Measurements from ENCODE around the gene CRY2. TPM values are rescaled to one million over a fixed set of nuclear protein-coding genes. Genes with fewer than 3 reads are reported as not detected.

CRY2 gene
- total RNA-seq, 4 donors from 2014 or later, result 5.6 to 21.0 (median 13.4) TPM

- intact Hi-C loops (cut with DNase I), result no loop called here
- DNase-seq, result no peak
- Histone ChIP-seq H3K36me3 (no peaks in the 10 kb centered on the region), H3K4me1 (peaks cover 11 to 23% (median 12%) of the 10 kb centered on the region in 3 donors), H3K4me3 (no peak overlapping the region), H3K9me3 (no peaks in the 10 kb centered on the region), H3K27me3 (peaks cover 0 to 65% (median 0%) of the 10 kb centered on the region in 4 donors), H3K27ac (no peak overlapping the region)
- TF ChIP-seq CTCF (IDR thresholded peaks at IDR 0.05), result no peak
- no peak for TF ChIP-seq POLR2A (IDR thresholded peaks at IDR 0.05)
- 87 to 90% methylated on average over 6 to 7 of the region's 8 CpGs for WGBS, 2 donors
Measured at GRCh38 chr11:45895553-45896259, 48.4 kb downstream of the CRY2 start.

GRCh38 chr11:45896422-45896984 is 49.2 kb downstream of the CRY2 start:
- TF ChIP-seq CTCF (IDR thresholded peaks at IDR 0.05), result no peak
- no peak for TF ChIP-seq POLR2A (IDR thresholded peaks at IDR 0.05)
- WGBS, 2 donors, result 36 to 42% methylated on average over 2 to 8 of the region's 19 CpGs
- H3K27ac ChIP-seq, result no peak overlapping the region
- DNase-seq, result no peak
- peaks cover 14 to 28% (median 16%) of the 10 kb centered on the region in 3 donors for H3K4me1 ChIP-seq
- H3K9me3 ChIP-seq, result no peaks in the 10 kb centered on the region
- intact Hi-C loops (cut with DNase I), result no loop called here
- H3K27me3 ChIP-seq, result peaks cover 0 to 70% (median 0%) of the 10 kb centered on the region in 4 donors
- H3K36me3 ChIP-seq, result no peaks in the 10 kb centered on the region
- H3K4me3 ChIP-seq, result no peak overlapping the region

GRCh38 chr11:45897556-45897955 is 50.3 kb downstream of the CRY2 start:
- intact Hi-C loops (cut with DNase I), result no loop called here
- no peak for TF ChIP-seq POLR2A (IDR thresholded peaks at IDR 0.05)
- TF ChIP-seq CTCF (IDR thresholded peaks at IDR 0.05), result no peak
- H3K27me3 ChIP-seq, result peaks cover 0 to 70% (median 0%) of the 10 kb centered on the region in 4 donors
- H3K4me3 ChIP-seq, result no peak overlapping the region
- no peaks in the 10 kb centered on the region for H3K9me3 ChIP-seq
- 80% methylated on average over 2 of the region's 6 CpGs; no CpG with 5 or more reads in 1 of the 2 donors for WGBS, 2 donors
- no peak for DNase-seq
- H3K4me1 ChIP-seq, result peaks cover 14 to 28% (median 16%) of the 10 kb centered on the region in 3 donors
- no peaks in the 10 kb centered on the region for H3K36me3 ChIP-seq
- H3K27ac ChIP-seq, result no peak overlapping the region

- TF ChIP-seq POLR2A (IDR thresholded peaks at IDR 0.05) (no peak), CTCF (IDR thresholded peaks at IDR 0.05) (no peak)
- 0% methylated on average over 1 of the region's 3 CpGs; no CpG with 5 or more reads in 1 of the 2 donors for WGBS, 2 donors
- Histone ChIP-seq H3K36me3 (no peaks in the 10 kb centered on the region), H3K27ac (peak overlapping the region in 1 of 4 donors; percentile 76), H3K9me3 (no peaks in the 10 kb centered on the region), H3K4me3 (peak overlapping the region in 3 of 4 donors; percentile 50 to 66 (median 60)), H3K27me3 (peaks cover 0 to 64% (median 0%) of the 10 kb centered on the region in 4 donors), H3K4me1 (peaks cover 14 to 28% (median 16%) of the 10 kb centered on the region in 3 donors)
- DNase-seq, result no peak
- intact Hi-C loops (cut with DNase I), result no loop called here
Measured at GRCh38 chr11:45899086-45899447, 51.8 kb downstream of the CRY2 start.

- peak overlapping the region; percentile 43 to 66 (median 55) for H3K4me3 ChIP-seq
- intact Hi-C loops (cut with DNase I), result no loop called here
- H3K27ac ChIP-seq, result peak overlapping the region in 3 of 4 donors; percentile 48 to 76 (median 57)
- WGBS, 2 donors, result 0 to 1% methylated on average over 11 to 14 of the region's 62 CpGs
- no peaks in the 10 kb centered on the region for H3K36me3 ChIP-seq
- TF ChIP-seq POLR2A (IDR thresholded peaks at IDR 0.05) (no peak), CTCF (IDR thresholded peaks at IDR 0.05) (no peak)
- DNase-seq, result no peak
- H3K4me1 ChIP-seq, result peaks cover 14 to 28% (median 16%) of the 10 kb centered on the region in 3 donors
- H3K9me3 ChIP-seq, result no peaks in the 10 kb centered on the region
- H3K27me3 ChIP-seq, result peaks cover 0 to 60% (median 0%) of the 10 kb centered on the region in 4 donors
Measured at GRCh38 chr11:45899448-45900174, 52.3 kb downstream of the CRY2 start.

Data from esophagus squamous epithelium (tissue), 5 donors.